Measurements from ENCODE around the gene IQCB1.

DNA sequence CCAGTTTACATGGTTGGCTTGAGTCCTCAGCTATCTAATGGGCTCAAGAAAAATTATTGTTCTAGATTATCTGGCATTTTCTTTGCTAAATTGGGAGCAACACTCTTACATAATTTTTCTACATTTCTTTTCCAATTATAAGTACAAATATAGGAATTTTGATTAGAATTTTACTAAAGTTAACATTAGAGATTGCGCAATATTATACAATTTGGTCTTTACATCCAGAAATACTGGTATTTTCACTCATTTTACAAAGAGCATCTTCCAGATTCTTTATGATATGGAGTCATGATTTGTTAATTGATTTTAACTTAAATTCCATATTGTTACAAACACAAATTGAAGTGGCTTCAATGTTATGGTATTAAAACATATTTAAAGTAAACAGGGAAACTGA is 65.6 kb downstream of the IQCB1 start:
- TF ChIP-seq, protein P1, sequence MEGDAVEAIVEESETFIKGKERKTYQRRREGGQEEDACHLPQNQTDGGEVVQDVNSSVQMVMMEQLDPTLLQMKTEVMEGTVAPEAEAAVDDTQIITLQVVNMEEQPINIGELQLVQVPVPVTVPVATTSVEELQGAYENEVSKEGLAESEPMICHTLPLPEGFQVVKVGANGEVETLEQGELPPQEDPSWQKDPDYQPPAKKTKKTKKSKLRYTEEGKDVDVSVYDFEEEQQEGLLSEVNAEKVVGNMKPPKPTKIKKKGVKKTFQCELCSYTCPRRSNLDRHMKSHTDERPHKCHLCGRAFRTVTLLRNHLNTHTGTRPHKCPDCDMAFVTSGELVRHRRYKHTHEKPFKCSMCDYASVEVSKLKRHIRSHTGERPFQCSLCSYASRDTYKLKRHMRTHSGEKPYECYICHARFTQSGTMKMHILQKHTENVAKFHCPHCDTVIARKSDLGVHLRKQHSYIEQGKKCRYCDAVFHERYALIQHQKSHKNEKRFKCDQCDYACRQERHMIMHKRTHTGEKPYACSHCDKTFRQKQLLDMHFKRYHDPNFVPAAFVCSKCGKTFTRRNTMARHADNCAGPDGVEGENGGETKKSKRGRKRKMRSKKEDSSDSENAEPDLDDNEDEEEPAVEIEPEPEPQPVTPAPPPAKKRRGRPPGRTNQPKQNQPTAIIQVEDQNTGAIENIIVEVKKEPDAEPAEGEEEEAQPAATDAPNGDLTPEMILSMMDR (IDR thresholded peaks at IDR 0.05; ENCODE audit: control extremely low read depth in 1 of 3, insufficient read depth in 1 of 3, low read depth in 1 of 3, low read length in 3 of 3) = no peak
- no peak for TF ChIP-seq POLR2A (IDR thresholded peaks at IDR 0.05; ENCODE audit: control extremely low read depth in 1 of 2, low read depth in 2 of 2, low read length in 2 of 2)
- TF ChIP-seq, protein P2, sequence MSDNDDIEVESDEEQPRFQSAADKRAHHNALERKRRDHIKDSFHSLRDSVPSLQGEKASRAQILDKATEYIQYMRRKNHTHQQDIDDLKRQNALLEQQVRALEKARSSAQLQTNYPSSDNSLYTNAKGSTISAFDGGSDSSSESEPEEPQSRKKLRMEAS (IDR thresholded peaks at IDR 0.05) = no peak
- no peak for TF ChIP-seq EP300 (IDR thresholded peaks at IDR 0.05; ENCODE audit: borderline replicate concordance in 1 of 2, low read depth in 2 of 2, low read length in 2 of 2)
- no peak for TF ChIP-seq CREB1 (IDR thresholded peaks at IDR 0.05)
